GM12878 (cell line): ENCODE measurements around the gene ROBO1. TPM values are rescaled to one million over a fixed set of nuclear protein-coding genes. Genes with fewer than 3 reads are reported as not detected.

ENCODE experiments used
- ATAC-seq: fragments of 200-7000 bp; cut with Tn5 transposase; 3 replicates; pipeline ENCODE4 v1.9.1; 2020; ENCODE audit warnings: mild to moderate bottlenecking, moderate library complexity
- BruUV-seq: library from RNA; stranded (reverse); fragments of 400-500 nt; replicated peaks from 2 replicates; lab custom pipeline; 2021; lab: Mats Ljungman, UMichigan
- CTCF ChIA-PET: fragments of 300-600 bp; sonication (Branson Sonifier 250); formaldehyde crosslinking; extraction: SDS; loops from one replicate; lab custom pipeline; 2021; ENCODE audit warnings: inconsistent platforms; lab: Yijun Ruan, JAX
- POLR2A ChIA-PET: fragments of 350-600 bp; formaldehyde crosslinking; extraction: SDS; loops from one replicate; lab custom pipeline; 2021; ENCODE audit warnings: inconsistent platforms; lab: Charles Lee
- RAD21 ChIA-PET: fragments of 300-600 bp; sonication (Branson Sonifier 250); formaldehyde crosslinking; loops from one replicate; lab custom pipeline; 2023; ENCODE audit warnings: antibody characterized with exemption; ENCODE audit not compliant: unreplicated experiment; lab: Charles Lee
- SMC1A ChIA-PET: fragments of 300-600 bp; sonication (Branson Sonifier 250); formaldehyde crosslinking; loops from one replicate; lab custom pipeline; 2023; ENCODE audit not compliant: unreplicated experiment, uncharacterized antibody; lab: Charles Lee
- DNase-seq: peaks from one replicate; pipeline ENCODE4 v3.0.0-alpha.2; 2011; ENCODE audit warnings: low read depth, low spot score
- FAIRE-seq: peaks from 3 replicates; lab custom pipeline; 2011; peaks lifted over from hg19 to GRCh38; lab: Jason Lieb, UNC
- H2AFZ ChIP-seq: 2 replicates; pipeline ENCODE4 v1.6.0; 2011; ENCODE audit warnings: low read depth, low read length, control low read depth; ENCODE audit not compliant: control insufficient read depth
- H3K27ac ChIP-seq: 2 replicates; pipeline ENCODE4 v1.5.1; 2011; ENCODE audit warnings: control low read depth; ENCODE audit not compliant: control insufficient read depth, insufficient read depth
- H3K27me3 ChIP-seq, 2 experiments: replicated peaks in 1 of 2; 2 replicates each; pipeline versions ENCODE4 v1.6.0 to v1.6.1; 2011; ENCODE audit warnings: low read length in 1 of 2; ENCODE audit not compliant: control insufficient read depth in 2 of 2, insufficient read depth in 2 of 2
- H3K36me3 ChIP-seq, 2 experiments: 2 replicates each; pipeline ENCODE4 v1.5.1; 2011; ENCODE audit warnings: low read length in 1 of 2; ENCODE audit not compliant: control insufficient read depth in 2 of 2, insufficient read depth in 2 of 2
- H3K4me1 ChIP-seq: 2 replicates; pipeline ENCODE4 v1.6.1; 2011; ENCODE audit warnings: mild to moderate bottlenecking, low read length, moderate library complexity, mixed read lengths; ENCODE audit not compliant: control insufficient read depth, insufficient read depth
- H3K4me2 ChIP-seq: 2 replicates; pipeline ENCODE4 v1.6.0; 2011; ENCODE audit warnings: control low read depth; ENCODE audit not compliant: control insufficient read depth, insufficient read depth
- H3K4me3 ChIP-seq: fragments of 200-600 bp; sonication (generic); 2 replicates; pipeline ENCODE4 v1.5.1; 2016
- H3K79me2 ChIP-seq: 2 replicates; pipeline ENCODE4 v1.6.0; 2011; ENCODE audit warnings: low read length; ENCODE audit not compliant: control insufficient read depth, insufficient read depth
- H3K9ac ChIP-seq: 2 replicates; pipeline ENCODE4 v1.8.0; 2011; ENCODE audit warnings: low read length, control low read depth, mixed read lengths; ENCODE audit not compliant: control insufficient read depth, insufficient read depth
- H3K9me3 ChIP-seq: replicated peaks from 3 replicates; pipeline ENCODE4 v1.5.1; 2011; ENCODE audit warnings: mild to moderate bottlenecking, low read length; ENCODE audit not compliant: control insufficient read depth, insufficient read depth
- H4K20me1 ChIP-seq: 2 replicates; pipeline ENCODE4 v1.6.0; 2011; ENCODE audit not compliant: control insufficient read depth, insufficient read depth
- BCL11A ChIP-seq: IDR thresholded peaks from 2 replicates; pipeline ENCODE4 v1.6.1; 2011; ENCODE audit warnings: low read depth, low read length
- CBX3 ChIP-seq: fragments of 200-600 bp; sonication (generic); IDR thresholded peaks from 2 replicates; pipeline ENCODE4 v1.6.1; 2016; ENCODE audit warnings: low read depth, borderline replicate concordance
- EZH2 ChIP-seq: IDR thresholded peaks from 2 replicates; pipeline ENCODE4 v1.6.1; 2012; ENCODE audit warnings: low read depth, mild to moderate bottlenecking, control low read depth, inconsistent platforms, low read length, borderline replicate concordance; ENCODE audit not compliant: control insufficient read depth
- SKIL ChIP-seq: fragments of 450-650 bp; IDR thresholded peaks from 2 replicates; pipeline ENCODE4 v1.6.1; 2017; ENCODE audit warnings: mild to moderate bottlenecking, low read depth, inconsistent platforms; ENCODE audit not compliant: poor library complexity, severe bottlenecking
- WGBS: methylation state at CpG from one replicate; pipeline ENCODE4 v1.1.6; 2016; ENCODE audit warnings: low lambda C conversion rate; ENCODE audit not compliant: insufficient replicate concordance, insufficient coverage; ENCODE audit errors: missing lambda C conversion rate; 5-methylcytosine and 5-hydroxymethylcytosine counted together
- in situ Hi-C: fragments of 300-500 bp; cut with MboI; formaldehyde crosslinking; loops from 9 replicates; pipeline ENCODE4 v1.14.3; 2018; ENCODE audit warnings: mixed read lengths
- intact Hi-C: fragments of 100-400 bp; cut with micrococcal nuclease; formaldehyde crosslinking; loops from one replicate; pipeline ENCODE4 v1.14.2; 2022; ENCODE audit not compliant: unreplicated experiment
- polyA plus RNA-seq, 11 experiments: library from polyadenylated mRNA; depleted of rRNA in 4 of 11; unstranded in 6 of 11; stranded (reverse) in 5 of 11; fragments of >200 nt; fragmentation: Nextera tagmentation in 4 of 11; fragmentation: Illumina TruSeq in 1 of 11; extraction: Ambion mirVana in 4 of 11; extraction: Trizol in 1 of 11; gene quantifications; 1 replicate in 1 of 11; 2 replicates in 10 of 11; pipeline versions ENCODE4 v1.2.1 to v1.2.3, GENCODE V29; 2011 to 2016; ENCODE audit warnings: inconsistent platforms in 2 of 11, missing spikeins in 2 of 11, low read depth in 1 of 11
- total RNA-seq, 4 experiments: library from RNA; depleted of rRNA in 3 of 4; stranded (reverse); fragments of >200 nt in 3 of 4; fragmentation: Illumina TruSeq in 1 of 4; extraction: Trizol in 1 of 4; gene quantifications; 2 replicates each; pipeline versions ENCODE4 v1.2.1 to v1.2.3, GENCODE V29; 2013 to 2021

The ROBO1 gene
- total and polyA plus RNA-seq, 10 of the 15 experiments (the other 5 are each of a cell fraction or from before 2014, with no cell fraction given): 0.29 to 46.5 (median 1.2) TPM

DNA sequence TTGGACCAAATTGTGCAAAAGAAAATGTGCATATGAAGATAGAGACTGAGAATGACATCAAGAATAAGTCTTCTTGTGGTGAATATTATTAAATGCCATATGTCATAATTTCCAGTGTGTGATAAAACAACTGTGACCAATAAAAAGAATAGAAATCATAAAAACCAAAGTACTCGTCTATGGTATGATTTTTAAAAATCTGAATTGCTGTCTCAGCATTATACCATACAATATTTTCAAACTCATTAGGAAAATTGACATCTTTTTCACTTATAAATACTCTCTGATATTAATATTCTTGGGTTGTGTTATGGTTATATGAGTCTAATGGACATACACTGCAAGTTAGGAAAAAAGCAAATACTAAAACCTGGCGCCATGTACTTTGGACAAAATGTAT is 279.4 kb downstream of the ROBO1 start:
- H3K9ac ChIP-seq: no peak overlapping the region
- no peaks in the 10 kb centered on the region for H3K36me3 ChIP-seq
- H3K27me3 ChIP-seq: no peaks in the 10 kb centered on the region
- no peak overlapping the region for H2AFZ ChIP-seq
- H3K4me1 ChIP-seq: no peaks in the 10 kb centered on the region
- H4K20me1 ChIP-seq: no peaks in the 10 kb centered on the region
- no peaks in the 10 kb centered on the region for H3K79me2 ChIP-seq
- no peak overlapping the region for H3K27ac ChIP-seq
- no TSS peak for BruUV-seq
- TF ChIP-seq CBX3: no peak
- in situ Hi-C loops: loop anchor here (25.0 kb wide), 1 partner anchor 826 kb away; no protein-coding TSS in a partner anchor
- FAIRE-seq: no peak
- ChIA-PET SMC1A (no interaction called here), RAD21 (no interaction called here), POLR2A (no interaction called here), CTCF (interaction anchor here (0.7 kb wide), 1 partner anchor 32 kb away, joined by 4 read pairs; no protein-coding TSS in a partner anchor)
- no peak for DNase-seq
- no peak overlapping the region for H3K4me2 ChIP-seq
- H3K4me3 ChIP-seq: no peak overlapping the region
- no peak for ATAC-seq
- intact Hi-C loops: no loop called here
- no peaks in the 10 kb centered on the region for H3K9me3 ChIP-seq
- 9% methylated on average over 2 of the region's 2 CpGs for WGBS

DNA sequence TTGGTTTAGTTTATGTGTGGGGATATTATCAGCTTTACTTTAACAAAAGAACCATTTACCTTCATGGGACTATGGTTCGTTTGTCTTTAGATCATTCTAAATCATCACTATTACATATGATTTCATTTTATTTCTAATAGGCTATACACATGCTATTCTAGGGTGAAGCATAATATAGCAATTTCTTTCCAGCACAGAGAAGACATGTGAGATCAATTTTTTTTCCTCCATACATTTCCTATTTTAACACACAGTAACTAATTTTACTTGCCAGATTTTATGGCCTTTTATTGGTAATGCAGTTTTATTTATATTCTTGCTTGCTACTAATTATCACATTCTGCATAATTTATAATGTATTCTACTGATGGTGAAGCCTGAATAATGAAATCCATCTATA is 287.1 kb downstream of the ROBO1 start:
- Histone ChIP-seq H3K27me3 (no peaks in the 10 kb centered on the region), H3K4me1 (no peaks in the 10 kb centered on the region), H3K9ac (no peak overlapping the region), H3K9me3 (no peaks in the 10 kb centered on the region), H3K4me2 (no peak overlapping the region), H3K79me2 (no peaks in the 10 kb centered on the region), H3K27ac (no peak overlapping the region)
- 0% methylated on average over 1 of the region's 1 CpG for WGBS
- intact Hi-C loops: no loop called here
- ATAC-seq (no peak), FAIRE-seq (no peak), DNase-seq (no peak)
- RAD21 ChIA-PET: no interaction called here
- CTCF ChIA-PET: no interaction called here
- SMC1A ChIA-PET: interaction anchor here (1.3 kb wide), 1 partner anchor 12 kb away, joined by 3 read pairs; no protein-coding TSS in a partner anchor
- POLR2A ChIA-PET: no interaction called here
- TF ChIP-seq BCL11A (no peak), EZH2 (no peak), SKIL (no peak)
- TF ChIP-seq, all 136 proteins: peak for 0
- in situ Hi-C loops: loop anchor here (25.0 kb wide), 1 partner anchor 818 kb away; no protein-coding TSS in a partner anchor
- BruUV-seq: no TSS peak
- Histone ChIP-seq H3K36me3 (no peaks in the 10 kb centered on the region), H4K20me1 (no peaks in the 10 kb centered on the region), H2AFZ (no peak overlapping the region), H3K4me3 (no peak overlapping the region)
